Astrocyte of the cerebellum (primary cell): ENCODE results near the gene ZNF296.

Source experiments
- DNase-seq: peaks from one replicate; pipeline ENCODE4 v3.0.0-alpha.2; 2011; ENCODE audit warnings: low read depth
- H3K4me3 ChIP-seq: 2 replicates; pipeline ENCODE4 v1.5.1; 2011; ENCODE audit warnings: mild to moderate bottlenecking, low read depth, low read length, moderate library complexity
- CTCF ChIP-seq: IDR thresholded peaks from 2 replicates; pipeline ENCODE4 v1.5.1; 2012; ENCODE audit warnings: low read length, low read depth, moderate library complexity, mild to moderate bottlenecking; ENCODE audit errors: missing control alignments
- in situ Hi-C: cut with HindIII; loops from 2 replicates; pipeline ENCODE4 v1.10.0; 2017; ENCODE audit warnings: low sequenced_read_pairs

Gene ZNF296

GRCh38 chr19:45066921-45067661 is 9.2 kb downstream of the ZNF296 start:
- no peak overlapping the region for H3K4me3 ChIP-seq
- no peak for TF ChIP-seq CTCF
- DNase-seq, result no peak
- in situ Hi-C loops, result no loop called here

- no peak for TF ChIP-seq CTCF
- no peak for DNase-seq
- H3K4me3 ChIP-seq, result no peak overlapping the region
- in situ Hi-C loops, result no loop called here
These were observed 12.2 kb downstream of the ZNF296 start for GRCh38 chr19:45063851-45064801.

DNA sequence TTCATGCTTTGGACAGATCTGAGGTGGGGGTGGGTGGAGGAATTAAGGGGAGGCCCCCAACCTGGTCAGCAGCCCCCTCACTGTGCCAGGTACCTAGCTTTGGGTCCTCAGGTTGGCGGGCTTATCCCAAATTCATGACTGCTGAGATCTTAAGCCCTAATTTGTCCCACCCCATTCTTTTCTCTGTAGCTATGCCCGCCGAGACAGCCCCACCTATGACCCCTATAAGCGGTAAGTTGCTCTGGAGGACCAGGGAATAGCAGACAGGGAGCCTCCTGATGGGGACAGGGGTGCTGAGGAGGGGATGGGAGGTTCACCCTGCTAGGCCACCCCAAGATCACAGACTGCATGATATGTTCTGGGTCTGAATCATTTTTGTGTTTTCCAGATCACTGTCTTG is 14.3 kb downstream of the ZNF296 start:
- DNase-seq, result no peak
- TF ChIP-seq CTCF, result no peak
- in situ Hi-C loops, result no loop called here
- H3K4me3 ChIP-seq, result no peak overlapping the region

GRCh38 chr19:45059258-45059965 is 16.9 kb downstream of the ZNF296 start:
- H3K4me3 ChIP-seq, result no peak overlapping the region
- DNase-seq, result peak; percentile 44
- in situ Hi-C loops, result no loop called here
- peak; percentile 87 for TF ChIP-seq CTCF

DNA sequence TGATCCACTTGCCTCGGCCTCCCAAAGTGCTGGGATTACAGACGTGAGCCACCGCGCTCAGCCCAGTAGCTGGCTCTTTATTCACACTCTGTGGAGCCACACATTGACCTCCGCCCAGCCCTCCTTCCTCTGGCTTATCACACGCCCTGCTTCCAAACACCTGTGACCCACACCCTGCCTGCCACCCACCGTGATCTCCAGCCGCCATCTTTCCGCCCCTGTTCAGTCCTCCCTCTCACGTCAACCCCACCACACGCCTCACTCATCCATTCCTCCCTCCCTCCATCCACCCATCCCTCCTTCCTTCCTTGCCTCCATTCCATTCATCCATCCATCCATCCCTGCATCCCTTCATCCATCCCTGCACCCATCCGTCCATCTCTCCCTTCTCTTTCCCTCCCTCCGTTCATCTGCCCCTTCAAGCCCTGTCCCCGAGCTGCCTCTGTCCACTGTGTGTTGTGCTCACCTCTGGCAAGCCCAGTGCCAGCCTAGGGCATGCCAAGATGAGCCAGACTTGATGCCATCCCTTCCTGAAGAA is 17.6 kb downstream of the ZNF296 start:
- TF ChIP-seq CTCF, result no peak
- no peak overlapping the region for H3K4me3 ChIP-seq
- in situ Hi-C loops, result no loop called here

GRCh38 chr19:45057444-45057843 is 18.8 kb downstream of the ZNF296 start:
- no peak for TF ChIP-seq CTCF
- DNase-seq, result no peak
- no peak overlapping the region for H3K4me3 ChIP-seq
- in situ Hi-C loops, result no loop called here

More for the DNA sequence above, 17.6 kb downstream of the ZNF296 start:
- no peak for DNase-seq
